DOHH2 (cell line): ENCODE measurements around the gene EXD3.

Experiments used
- H3F3A ChIP-seq: fragments of 200-600 bp; sonication (generic), shearing (Covaris generic); 2 replicates; pipeline ENCODE4 v1.6.0; 2016; ENCODE audit warnings: antibody characterized with exemption, mild to moderate bottlenecking; ENCODE audit not compliant: control insufficient read depth, insufficient read depth
- H3K27ac ChIP-seq: fragments of 200-600 bp; sonication (generic); 2 replicates; pipeline ENCODE4 v1.5.1; 2014; ENCODE audit warnings: low read depth, mild to moderate bottlenecking, low read length, moderate library complexity
- H3K27me3 ChIP-seq: fragments of 200-600 bp; sonication (generic); 2 replicates; pipeline ENCODE4 v1.6.1; 2014; ENCODE audit warnings: mild to moderate bottlenecking, low read length, mixed read lengths; ENCODE audit not compliant: control insufficient read depth
- H3K36me3 ChIP-seq: fragments of 200-600 bp; sonication (generic); 2 replicates; pipeline ENCODE4 v1.6.1; 2014; ENCODE audit warnings: mild to moderate bottlenecking, low read length, moderate library complexity, mixed read lengths; ENCODE audit not compliant: control insufficient read depth
- H3K4me1 ChIP-seq: fragments of 200-600 bp; sonication (generic); 2 replicates; pipeline ENCODE4 v1.6.1; 2014; ENCODE audit warnings: mild to moderate bottlenecking, low read length, mixed read lengths; ENCODE audit not compliant: control insufficient read depth
- H3K4me2 ChIP-seq: fragments of 200-600 bp; sonication (generic); 2 replicates; pipeline ENCODE4 v1.6.0; 2014; ENCODE audit warnings: mild to moderate bottlenecking, low read length, moderate library complexity
- H3K4me3 ChIP-seq: fragments of 200-600 bp; sonication (generic); 2 replicates; pipeline ENCODE4 v1.5.1; 2014; ENCODE audit warnings: mild to moderate bottlenecking, low read length, mixed read lengths
- H3K79me2 ChIP-seq: fragments of 200-600 bp; sonication (generic); 2 replicates; pipeline ENCODE4 v1.6.1; 2014; ENCODE audit warnings: mild to moderate bottlenecking, low read length, mixed read lengths; ENCODE audit not compliant: control insufficient read depth
- H3K9me2 ChIP-seq: fragments of 200-600 bp; sonication (generic); replicated peaks from 2 replicates; pipeline ENCODE4 v1.6.1; 2014; ENCODE audit warnings: mild to moderate bottlenecking, low read length, mixed read lengths; ENCODE audit not compliant: control insufficient read depth
- H3K9me3 ChIP-seq: fragments of 200-600 bp; sonication (generic); 2 replicates; pipeline ENCODE4 v1.6.1; 2014; ENCODE audit warnings: antibody characterized with exemption, low read length, mixed read lengths; ENCODE audit not compliant: control insufficient read depth, insufficient read depth
- H4K20me1 ChIP-seq: fragments of 200-600 bp; sonication (generic); 2 replicates; pipeline ENCODE4 v1.6.0; 2014; ENCODE audit warnings: low read depth, mild to moderate bottlenecking, antibody characterized with exemption, low read length, moderate library complexity; ENCODE audit not compliant: control insufficient read depth, insufficient read depth
- EZH2phosphoT487 ChIP-seq: fragments of 200-600 bp; sonication (generic); IDR thresholded peaks from 2 replicates; pipeline ENCODE4 v1.6.1; 2017; ENCODE audit warnings: borderline replicate concordance, mild to moderate bottlenecking, antibody characterized with exemption, low read length, moderate library complexity, mixed read lengths
- TF ChIP-seq, protein P1 (sequence below): fragments of 200-600 bp; sonication (generic); IDR thresholded peaks from one replicate; pipeline ENCODE4 v1.5.1; 2014; ENCODE audit warnings: antibody characterized with exemption, mild to moderate bottlenecking, low read depth, low read length; ENCODE audit not compliant: poor library complexity, severe bottlenecking

EXD3 gene

DNA sequence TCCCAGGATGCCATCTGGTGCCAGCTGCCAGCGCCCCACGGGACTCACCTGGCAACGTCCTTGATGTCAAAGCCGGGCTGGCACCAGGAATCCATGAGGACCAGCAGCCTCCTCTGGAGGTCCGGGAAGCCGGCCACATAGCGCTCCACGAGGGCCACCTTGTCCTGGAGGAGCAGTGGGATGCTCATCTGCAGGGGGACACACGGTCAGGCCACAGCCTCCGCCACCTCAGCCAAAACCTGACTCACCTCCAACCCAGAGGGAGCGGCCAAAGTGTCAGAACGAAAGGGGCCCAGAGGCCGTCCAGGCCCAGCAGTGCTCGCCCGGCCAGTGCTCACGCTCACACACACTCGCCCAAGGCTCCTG is 56.5 kb downstream of the EXD3 start:
- H3K4me1 ChIP-seq, result no peaks in the 10 kb centered on the region
- H3K36me3 ChIP-seq, result no peaks in the 10 kb centered on the region
- peaks cover 5% of the 10 kb centered on the region; the same call in 1 of the 2 replicates for H3K9me3 ChIP-seq
- TF ChIP-seq, protein P1, sequence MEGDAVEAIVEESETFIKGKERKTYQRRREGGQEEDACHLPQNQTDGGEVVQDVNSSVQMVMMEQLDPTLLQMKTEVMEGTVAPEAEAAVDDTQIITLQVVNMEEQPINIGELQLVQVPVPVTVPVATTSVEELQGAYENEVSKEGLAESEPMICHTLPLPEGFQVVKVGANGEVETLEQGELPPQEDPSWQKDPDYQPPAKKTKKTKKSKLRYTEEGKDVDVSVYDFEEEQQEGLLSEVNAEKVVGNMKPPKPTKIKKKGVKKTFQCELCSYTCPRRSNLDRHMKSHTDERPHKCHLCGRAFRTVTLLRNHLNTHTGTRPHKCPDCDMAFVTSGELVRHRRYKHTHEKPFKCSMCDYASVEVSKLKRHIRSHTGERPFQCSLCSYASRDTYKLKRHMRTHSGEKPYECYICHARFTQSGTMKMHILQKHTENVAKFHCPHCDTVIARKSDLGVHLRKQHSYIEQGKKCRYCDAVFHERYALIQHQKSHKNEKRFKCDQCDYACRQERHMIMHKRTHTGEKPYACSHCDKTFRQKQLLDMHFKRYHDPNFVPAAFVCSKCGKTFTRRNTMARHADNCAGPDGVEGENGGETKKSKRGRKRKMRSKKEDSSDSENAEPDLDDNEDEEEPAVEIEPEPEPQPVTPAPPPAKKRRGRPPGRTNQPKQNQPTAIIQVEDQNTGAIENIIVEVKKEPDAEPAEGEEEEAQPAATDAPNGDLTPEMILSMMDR, result no peak
- TF ChIP-seq EZH2phosphoT487, result no peak
- no peaks in the 10 kb centered on the region for H3K9me2 ChIP-seq
- H4K20me1 ChIP-seq, result no peaks in the 10 kb centered on the region
- H3K27me3 ChIP-seq, result no peaks in the 10 kb centered on the region
- 0 out of 2 replicates have a peak, but pooled peaks cover 3% of the 10 kb centered on the region for H3F3A ChIP-seq
- no peak overlapping the region for H3K27ac ChIP-seq
- H3K4me2 ChIP-seq, result no peak overlapping the region
- no peak overlapping the region for H3K4me3 ChIP-seq
- H3K79me2 ChIP-seq, result no peaks in the 10 kb centered on the region

DNA sequence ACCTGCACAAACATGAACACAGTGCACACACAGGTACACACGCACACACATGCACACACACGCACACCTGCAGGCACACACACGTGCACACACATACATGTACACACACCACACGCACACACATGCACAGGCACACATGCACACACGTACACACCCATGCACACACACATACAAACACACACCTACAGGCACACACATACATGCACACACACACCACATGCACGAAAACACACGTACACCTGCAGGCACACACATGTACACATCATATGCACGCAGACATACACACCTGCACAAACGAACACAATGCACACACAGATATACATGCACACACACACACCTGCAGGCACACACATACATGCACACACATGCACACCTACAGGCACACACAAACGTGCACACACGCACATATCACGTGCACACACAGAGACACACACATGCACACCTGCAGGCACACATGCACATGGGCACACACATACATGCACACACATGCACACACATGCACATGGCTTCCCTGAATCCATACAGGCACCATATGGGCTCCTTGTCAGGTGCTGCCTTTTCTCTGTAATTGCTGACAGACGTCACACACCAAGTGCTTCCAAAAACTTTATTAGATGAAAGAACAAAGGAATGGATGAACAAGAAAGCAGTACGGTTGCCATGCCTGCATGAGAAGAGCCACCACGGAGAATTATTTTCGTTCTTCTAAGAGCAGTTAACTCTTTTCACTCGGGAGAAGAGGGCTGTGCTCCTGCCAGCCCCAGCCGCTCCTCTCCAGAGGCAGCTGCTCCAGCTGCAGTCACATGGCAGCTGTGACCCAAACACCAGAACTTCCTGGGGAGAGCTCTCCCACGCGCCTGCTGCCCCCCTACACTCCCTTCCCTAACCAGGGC is 57.2 kb downstream of the EXD3 start:
- no peaks in the 10 kb centered on the region for H4K20me1 ChIP-seq
- H3K9me2 ChIP-seq, result no peaks in the 10 kb centered on the region
- no peak overlapping the region for H3K4me3 ChIP-seq
- H3K79me2 ChIP-seq, result no peaks in the 10 kb centered on the region
- TF ChIP-seq EZH2phosphoT487, result no peak
- TF ChIP-seq, protein P1, result no peak
- H3K27ac ChIP-seq, result no peak overlapping the region
- no peaks in the 10 kb centered on the region for H3K27me3 ChIP-seq
- no peaks in the 10 kb centered on the region for H3K4me1 ChIP-seq
- H3K4me2 ChIP-seq, result no peak overlapping the region
- 0 out of 2 replicates have a peak, but pooled peaks cover 3% of the 10 kb centered on the region for H3F3A ChIP-seq
- peaks cover 5% of the 10 kb centered on the region; the same call in 1 of the 2 replicates for H3K9me3 ChIP-seq
- H3K36me3 ChIP-seq, result no peaks in the 10 kb centered on the region

DNA sequence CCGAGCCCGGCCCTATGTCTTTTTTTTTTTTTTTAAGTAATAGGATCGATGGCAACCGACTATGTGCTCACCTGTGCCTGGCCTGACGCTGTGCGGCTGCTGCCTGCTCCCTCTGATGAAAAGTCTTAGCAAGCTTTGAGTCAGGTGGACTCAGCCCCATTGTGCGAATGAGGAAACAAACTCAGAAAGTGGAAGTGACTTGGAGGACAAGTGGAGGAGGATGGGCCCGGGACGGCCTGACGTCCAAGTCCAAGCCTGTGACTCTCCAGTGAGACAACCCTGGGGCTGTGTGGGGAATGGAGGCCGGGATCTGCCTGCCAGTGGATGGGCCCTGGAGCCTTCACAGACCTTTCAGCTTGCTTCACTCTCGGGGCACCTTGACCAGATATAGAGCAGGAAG is 57.9 kb downstream of the EXD3 start:
- no peaks in the 10 kb centered on the region for H3K36me3 ChIP-seq

More for the DNA sequence above, 57.9 kb downstream of the EXD3 start:
- Histone ChIP-seq H3K4me2 (no peak overlapping the region), H3K4me1 (no peaks in the 10 kb centered on the region), H4K20me1 (no peaks in the 10 kb centered on the region), H3F3A (0 out of 2 replicates have a peak, but pooled peaks cover 3% of the 10 kb centered on the region), H3K9me2 (no peaks in the 10 kb centered on the region), H3K4me3 (no peak overlapping the region), H3K79me2 (no peaks in the 10 kb centered on the region), H3K27ac (no peak overlapping the region), H3K27me3 (no peaks in the 10 kb centered on the region), H3K9me3 (peaks cover 5% of the 10 kb centered on the region; the same call in 1 of the 2 replicates)
- TF ChIP-seq, protein P1, result no peak
- TF ChIP-seq EZH2phosphoT487, result no peak
